CD4-positive, alpha-beta T cell treated with Interleukin-15 for 4 hours (primary cell): ENCODE results near the gene PLG.
A peak's percentile ranks its signal among the peaks of the same experiment; 100 is the strongest.
"Not testable (repeated sequence)": the region's sequence is repeated elsewhere in the genome, so short reads cannot be mapped to it uniquely, and the experiment has no call there.

Experiments
- DNase-seq: peaks from one replicate; pipeline ENCODE4 v3.0.0-alpha.2; 2020; ENCODE audit warnings: low spot score

PLG gene

DNA sequence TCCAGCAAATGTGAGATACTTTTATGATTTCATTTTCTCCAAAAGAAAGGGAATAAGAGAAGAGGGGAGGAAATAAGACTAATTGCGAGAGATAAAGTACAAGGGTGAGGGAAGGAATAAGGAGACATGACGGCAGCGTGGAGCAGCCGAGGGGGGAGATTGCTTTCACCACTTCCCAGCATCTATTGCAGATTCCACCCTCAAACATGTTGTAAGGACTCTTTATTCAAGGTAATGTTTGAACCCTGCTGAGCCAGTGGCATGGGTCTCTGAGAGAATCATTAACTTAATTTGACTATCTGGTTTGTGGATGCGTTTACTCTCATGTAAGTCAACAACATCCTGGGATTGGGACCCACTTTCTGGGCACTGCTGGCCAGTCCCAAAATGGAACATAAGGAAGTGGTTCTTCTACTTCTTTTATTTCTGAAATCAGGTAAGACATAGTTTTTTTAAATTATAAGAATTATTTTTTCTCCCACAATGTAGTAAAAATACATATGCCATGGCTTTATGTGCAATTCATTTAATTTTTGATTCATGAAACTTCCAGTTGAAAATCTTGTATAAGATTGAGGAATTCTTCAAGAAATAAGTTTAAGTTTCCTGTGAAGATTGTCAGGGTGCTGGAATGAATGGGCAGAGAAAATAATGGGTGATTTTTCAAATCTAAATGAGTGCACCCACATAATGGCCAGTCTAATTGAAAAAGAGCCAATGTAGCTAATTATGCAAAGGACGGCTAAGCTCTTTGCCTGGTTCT, at the start of gene PLG:
Gene PLG (plus strand): TSS at position 327 of the 763 bp plus-strand sequence. CDS start 61 bp downstream, at position 388.
- not testable (repeated sequence) for DNase-seq

DNA sequence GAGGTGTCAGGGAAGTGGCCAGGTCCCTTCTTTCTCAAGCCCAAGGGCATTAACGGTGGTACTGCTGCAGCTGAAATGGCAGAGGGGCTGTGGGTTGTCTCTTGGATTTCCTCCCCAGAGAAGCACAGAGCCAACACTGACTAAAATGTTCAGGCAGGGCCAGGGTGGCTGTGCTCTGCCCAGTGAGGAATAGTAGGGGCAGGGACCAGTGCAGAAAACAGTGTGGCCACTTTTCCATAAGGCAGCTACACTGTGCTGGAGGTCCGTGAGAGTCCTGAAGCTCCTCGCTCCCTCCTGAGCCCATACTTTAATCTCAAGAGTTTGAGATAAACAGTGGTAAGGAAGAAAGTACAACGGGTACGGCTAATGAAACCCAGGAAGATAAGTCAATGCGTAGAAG, 42.5 kb upstream of the PLG start:
- no peak for DNase-seq

DNA sequence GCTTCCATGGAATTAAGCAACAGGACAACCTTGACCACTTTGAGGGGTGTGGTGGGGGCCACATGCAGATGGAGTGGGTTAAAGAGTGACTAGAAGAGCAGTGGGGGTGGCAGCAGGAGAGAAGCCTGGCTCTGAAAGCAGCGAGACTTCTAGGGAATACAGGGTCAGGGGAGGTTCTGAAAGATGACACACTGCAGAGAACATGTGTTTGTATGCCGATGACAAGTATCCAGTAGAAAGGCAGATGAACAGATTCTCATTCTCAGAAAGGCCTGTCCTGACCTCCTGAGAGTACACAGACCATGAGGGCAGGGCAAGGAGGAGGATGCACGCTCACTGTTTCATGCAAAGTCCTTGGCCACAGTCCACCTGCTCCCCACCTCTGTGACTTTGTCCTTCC, 40.8 kb upstream of the PLG start:
- DNase-seq: no peak

DNA sequence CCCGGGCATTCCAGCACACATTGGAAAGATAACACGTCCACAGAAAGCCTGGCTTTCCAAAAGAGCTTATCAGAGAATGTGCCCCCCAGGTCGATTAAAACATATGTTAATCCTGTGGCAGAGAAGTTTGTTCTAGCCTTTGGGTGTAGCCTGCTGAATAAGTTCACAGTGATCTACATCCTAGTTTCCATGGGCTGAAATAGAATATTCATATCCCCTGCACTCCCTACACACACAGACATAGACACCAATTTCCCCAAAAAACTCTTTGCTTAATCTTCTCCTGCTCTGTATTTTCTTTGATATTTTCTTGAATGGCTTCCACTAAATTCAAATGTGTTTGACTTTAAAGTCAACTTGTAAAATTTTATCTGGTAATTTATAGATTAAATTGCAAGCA, 39.6 kb upstream of the PLG start:
- no peak for DNase-seq

DNA sequence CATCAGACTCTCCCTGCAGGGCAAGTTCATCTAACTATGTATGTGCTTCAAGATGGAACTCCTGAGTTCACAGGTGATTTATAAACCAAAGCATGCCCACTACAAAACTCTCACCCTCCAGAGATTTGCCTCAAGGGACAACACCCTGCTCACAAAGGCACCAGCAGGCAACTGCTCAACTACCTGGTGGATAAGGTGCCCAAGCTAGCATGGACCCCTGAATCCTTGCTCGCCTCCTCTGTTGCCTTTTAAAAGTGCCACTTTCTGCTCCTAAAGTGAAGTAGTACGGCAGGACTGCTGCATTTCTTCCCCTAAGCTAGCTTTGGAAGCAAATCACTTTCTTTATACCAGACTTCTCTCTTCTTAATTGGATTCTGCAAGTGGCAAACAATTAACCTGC, 39.2 kb upstream of the PLG start:
- DNase-seq: no peak

DNA sequence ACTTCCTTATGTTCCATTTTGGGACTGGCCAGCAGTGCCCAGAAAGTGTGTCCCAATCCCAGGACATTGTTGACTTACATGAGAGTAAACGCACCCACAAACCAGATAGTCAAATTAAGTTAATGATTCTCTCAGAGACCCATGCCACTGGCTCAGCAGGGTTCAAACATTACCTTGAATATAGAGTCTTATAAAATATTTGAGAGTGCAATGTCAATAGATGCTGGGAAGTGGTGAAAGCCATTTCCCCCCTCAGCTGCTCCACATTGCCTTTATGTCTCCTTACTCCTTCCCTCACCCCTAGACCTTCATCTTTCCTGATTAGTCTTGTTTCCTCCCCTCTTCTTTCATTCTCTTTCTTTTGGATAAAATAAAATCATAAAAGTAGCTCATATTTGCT, 37.8 kb upstream of the PLG start, which contains the start of gene LPA:
Gene LPA (minus strand): TSS at position 78 of the 400 bp plus-strand sequence. CDS start 61 bp downstream, at position 17.
- not testable (repeated sequence) for DNase-seq

DNA sequence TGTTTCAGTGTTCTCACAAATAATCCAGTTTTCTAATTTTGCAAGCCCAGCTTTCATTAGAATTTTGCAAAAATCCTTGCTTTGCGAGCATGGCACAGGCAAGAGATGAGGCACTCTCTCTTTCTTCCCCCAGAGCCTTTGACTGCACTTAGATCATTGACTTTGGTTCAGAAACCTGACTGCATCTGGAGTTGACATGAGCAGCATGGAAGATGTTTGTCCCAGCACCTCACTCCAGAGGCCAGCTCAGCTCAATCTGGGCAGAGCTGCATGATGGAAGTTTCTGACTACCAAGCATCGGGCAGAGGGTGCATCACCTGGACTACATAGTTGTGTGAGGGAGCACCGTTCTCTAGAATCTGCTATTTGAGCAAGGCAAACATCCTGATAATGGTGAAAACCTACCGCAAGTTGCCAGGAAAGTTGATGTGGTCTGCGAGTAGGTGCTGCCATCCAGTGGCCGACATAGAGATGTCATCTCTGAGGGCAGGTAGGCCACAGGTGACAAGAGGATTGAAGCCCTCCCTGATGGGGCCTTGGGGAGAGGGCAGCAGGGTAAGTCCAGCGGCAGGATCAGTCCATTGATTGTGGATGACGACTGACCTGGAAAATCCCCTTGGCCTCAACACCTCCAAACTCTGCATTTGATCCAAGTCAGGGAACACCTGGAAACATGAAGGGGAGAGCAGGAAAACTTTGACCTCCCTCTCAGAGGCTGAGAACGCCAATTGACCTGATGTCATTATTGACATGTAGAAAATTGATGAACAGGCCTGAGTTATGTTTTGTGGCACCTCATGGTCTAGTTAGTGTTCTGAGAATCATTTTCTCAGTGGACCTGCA, 34.2 kb upstream of the PLG start:
- DNase-seq: peak; percentile 9

DNA sequence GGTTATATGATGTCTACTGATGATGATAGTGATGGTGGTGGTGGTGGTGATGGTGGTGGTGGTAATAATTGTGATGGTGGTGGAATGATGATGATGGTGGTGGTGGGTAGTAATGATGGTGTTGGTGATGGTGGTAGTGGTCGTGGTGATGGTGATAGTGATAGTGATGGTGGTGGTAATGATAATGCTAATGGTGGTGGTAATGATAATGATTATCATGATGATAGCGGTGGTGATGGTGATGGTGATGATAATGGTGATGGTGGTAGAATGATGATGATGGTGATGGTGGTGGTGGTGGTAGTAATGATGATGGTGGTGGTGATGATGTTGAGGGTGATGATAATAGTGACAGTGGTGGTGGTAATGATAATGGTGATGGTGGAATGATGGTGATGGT, 33.5 kb upstream of the PLG start:
- no peak for DNase-seq

DNA sequence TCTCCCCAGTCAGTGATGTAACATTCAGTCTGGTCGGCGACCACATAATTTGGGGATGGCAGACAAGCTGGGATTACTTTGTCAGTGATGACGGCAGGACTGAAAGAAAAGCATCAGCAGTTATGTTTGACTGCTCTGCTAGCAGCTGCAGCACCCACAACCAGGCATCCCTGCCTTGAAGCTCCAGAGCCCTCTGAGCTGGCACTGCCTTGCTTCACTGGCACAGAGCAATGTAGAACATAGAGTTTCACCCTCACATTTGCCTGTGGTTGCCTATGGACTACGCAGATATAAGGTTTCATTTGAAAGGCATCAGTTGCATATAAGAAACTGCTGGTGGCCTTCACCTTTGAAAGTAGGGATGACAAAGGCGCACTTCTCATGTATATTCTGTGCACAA, 25.6 kb upstream of the PLG start:
- not testable (repeated sequence) for DNase-seq

DNA sequence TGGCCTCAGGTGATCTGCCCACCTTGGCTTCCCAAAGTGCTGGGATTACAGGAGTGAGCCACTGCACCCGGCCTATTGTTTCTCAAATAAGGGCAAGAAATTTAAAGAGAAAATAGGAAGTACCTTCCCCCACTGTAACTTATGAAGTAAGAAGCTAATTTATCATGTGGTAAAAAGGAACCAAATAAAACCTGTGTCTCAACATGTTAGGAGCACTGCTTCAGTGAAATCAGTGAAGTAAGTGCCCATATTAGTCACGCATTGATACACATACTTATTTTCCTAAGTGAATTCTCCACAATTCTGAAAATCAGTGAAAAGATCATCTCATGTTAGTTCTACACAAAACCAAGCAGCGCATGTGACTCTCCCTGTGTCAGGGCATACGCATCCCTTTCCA, 23.8 kb upstream of the PLG start:
- DNase-seq: no peak

DNA sequence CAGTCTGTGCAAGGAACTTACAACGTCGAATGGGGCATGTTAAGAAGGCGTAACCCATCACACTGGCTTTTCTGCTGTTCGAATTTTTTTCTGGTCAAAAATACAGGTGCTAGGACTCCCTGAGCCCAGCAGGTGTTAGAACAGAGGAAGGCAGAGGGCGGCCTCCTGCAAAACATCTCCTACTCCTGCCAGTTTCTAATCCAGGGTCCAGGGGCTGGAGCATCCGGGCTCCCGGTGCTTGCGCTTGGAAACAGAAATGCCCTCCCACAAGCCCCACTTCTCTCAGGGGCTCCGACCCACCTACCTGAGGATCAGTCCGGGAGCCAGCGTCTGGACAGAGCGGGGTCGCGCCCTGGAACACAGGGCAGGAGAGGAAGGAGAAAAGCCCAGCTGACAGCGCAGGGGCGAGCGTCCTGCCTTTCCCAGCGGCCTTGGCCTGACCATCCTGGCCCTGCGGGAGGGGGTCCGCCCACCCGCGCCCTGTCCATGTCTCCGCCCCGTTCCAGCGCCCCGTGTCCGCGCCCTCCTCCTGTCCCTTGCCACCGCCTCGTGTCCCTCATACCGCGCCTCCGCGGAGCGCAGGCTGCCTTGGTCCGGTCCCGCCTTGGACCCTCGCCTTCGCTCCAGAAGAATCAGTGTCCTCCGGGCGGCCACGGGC, 23.2 kb upstream of the PLG start:
- no peak for DNase-seq

DNA sequence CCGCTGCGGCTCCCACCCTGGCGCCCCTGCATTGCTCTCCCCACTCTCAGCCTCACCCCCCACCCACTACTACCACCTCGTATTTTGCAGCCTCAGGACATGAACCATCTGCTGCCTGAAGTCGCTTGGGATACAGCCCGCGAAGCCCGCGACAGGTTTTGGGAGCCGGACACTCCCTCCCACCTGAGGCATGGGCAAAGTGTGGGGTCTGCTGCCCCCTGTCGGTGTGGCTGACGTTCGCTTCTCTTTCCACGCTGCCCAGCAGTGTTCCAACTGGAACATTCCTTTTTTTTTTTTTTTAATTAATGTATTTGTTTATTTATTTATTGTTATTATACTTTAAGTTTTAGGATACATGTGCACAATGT, 22.7 kb upstream of the PLG start:
- no peak for DNase-seq

DNA sequence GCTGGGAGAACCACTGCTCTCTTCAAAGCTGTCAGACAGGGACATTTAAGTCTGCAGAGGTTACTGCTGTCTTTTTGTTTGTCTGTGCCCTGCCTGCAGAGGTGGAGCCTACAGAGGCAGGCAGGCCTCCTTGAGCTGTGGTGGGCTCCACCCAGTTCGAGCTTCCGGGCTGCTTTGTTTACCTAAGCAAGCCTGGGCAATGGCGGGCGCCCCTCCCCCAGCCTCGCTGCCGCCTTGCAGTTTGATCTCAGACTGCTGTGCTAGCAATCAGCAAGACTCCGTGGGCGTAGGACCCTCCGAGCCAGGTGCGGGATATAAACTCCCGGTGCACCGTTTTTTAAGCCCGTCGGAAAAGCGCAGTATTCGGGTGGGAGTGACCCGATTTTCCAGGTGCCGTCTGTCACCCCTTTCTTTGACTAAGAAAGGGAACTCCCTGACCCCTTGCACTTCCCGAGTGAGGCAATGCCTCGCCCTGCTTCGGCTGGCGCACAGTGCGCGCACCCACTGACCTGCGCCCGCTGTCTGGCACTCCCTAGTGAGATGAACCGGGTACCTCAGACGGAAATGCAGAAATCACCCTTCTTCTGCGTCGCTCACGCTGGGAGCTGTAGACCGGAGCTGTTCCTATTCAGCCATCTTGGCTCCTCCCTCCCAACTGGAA, 16.8 kb upstream of the PLG start:
- DNase-seq: not testable (repeated sequence)

DNA sequence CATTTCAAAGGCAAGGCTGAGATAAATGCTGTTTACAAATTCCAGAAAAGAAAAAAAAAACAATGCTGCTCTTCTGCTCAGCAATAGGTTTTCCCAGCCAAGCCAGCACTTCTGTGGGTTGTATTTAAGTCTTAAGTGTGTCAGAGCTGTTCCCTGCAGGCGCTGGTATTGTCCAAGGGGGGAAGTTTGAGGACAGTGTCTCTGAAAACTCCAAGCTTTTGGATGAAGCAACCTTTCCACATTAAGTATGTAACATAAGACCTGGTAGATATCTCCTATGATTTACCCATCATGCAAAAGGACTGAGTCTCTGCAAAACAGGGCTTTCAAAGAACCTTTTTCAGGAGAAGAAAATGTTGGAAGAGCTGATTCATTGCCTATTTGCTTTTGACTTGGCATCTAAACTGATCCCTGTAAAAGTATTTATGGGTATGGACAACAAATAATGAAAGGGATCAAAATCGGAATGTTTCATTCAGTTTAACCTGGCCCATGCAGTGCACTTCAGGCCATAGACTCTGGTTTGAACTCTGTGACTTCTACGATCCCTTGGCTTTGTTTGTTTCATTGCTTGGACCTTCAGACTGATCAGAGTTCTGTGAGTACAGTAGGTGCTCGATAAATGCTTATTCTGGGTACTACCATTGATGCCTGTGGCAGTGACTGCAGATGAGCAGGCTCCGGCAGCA, 16.1 kb upstream of the PLG start:
- DNase-seq: no peak

DNA sequence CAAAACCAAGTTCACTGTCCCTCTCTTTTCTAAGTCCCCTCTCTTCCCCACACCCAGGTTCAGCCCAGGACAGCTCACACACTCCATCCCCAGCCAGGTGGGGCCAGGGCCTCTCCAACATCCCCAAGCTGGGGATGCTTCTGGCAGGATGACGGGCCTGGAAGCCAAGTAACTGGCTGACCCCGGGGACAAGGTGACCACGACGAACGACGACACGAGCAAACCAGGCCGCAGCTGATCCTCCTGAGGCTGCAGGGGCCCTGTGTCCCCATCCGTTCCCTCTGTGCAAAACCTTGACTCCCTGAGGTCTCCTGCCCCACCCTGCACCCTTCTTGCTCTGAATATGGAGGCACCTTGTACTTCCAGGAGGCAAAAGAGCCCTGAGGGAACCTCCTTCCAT, 11.6 kb upstream of the PLG start:
- no peak for DNase-seq

DNA sequence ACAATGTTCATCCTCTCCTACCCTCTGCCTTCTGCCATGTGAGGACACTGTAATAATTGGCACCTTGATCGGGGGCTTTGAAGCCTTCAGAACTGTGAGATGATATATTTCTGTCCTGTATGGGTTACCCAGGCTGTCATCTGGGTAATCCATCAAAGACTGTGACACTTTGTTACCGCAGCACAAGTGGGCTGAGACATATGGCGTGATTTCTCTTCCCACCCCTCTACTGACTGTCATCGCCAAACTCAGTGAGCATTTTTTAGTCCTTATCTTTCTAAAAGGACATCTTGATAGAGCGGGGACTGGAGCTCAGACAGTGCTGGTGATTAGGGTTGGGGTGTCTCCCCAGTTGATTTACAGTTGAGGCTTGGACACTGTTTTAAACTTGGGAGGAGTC, 10.4 kb upstream of the PLG start:
- no peak for DNase-seq

DNA sequence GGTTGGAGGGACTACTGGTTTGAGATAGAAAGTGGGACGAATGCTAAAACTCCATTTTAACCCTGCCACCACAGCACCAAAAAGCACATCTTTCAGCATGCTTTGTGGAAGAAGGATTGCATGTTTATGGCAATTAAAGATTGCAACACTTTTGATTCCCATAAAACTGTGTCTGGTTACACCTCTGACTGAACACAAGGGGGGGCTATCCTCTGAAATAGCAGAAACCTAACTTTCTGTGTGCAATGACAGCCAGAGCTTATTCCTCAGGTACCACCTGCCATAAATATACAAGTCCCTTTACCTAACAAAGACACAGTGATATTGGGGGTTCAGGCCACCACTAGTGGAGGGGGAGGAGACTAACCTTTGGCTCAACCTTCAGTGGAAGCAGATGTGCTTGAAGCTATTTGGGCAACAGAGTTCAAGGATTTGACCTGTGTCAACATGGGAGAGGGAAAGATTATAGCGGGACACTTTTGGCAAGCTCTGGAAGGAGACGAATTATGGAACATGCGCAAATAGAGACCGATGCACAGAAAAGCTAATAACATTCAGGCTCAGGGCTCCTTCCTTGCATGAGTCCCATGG, 9.6 kb upstream of the PLG start:
- no peak for DNase-seq

DNA sequence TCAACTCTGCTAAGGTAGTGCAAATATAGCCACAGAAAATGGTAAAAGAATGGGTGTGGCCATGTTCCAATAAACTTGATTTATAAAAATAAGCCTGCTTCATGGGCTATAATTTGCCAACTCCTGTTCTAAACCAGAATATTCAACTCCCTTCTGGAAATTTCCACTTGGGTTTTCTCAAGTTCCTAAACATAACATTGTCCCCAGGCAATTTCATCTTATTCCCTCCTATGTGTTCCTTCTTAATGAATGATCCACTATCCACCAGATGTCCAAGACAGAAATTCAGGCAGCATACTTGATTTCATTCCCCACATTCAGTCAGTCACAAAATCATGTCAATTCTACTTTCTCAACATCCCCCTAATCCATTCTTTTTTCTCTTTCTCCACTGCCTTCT, 7.0 kb upstream of the PLG start:
- DNase-seq: not testable (repeated sequence)

DNA sequence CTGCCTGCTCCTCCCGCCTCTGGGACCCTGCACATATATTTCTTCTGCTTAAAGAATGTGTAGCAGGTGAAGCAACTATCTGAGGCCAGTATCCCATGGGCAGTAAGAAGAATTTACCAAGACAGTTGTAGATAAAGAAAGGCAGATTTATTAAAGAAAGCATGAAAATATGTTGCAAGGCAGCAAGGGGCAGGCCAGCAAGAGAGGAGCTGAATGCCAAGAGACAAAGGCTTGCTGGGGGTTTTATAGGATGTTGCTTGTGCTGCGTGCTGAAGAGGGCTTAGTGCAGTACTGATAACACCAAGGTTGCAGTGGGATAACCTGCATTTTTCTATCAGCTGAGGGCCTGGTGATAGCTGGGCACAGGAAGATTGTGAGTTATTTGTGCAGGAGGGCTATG, 6.4 kb upstream of the PLG start:
- not testable (repeated sequence) for DNase-seq

DNA sequence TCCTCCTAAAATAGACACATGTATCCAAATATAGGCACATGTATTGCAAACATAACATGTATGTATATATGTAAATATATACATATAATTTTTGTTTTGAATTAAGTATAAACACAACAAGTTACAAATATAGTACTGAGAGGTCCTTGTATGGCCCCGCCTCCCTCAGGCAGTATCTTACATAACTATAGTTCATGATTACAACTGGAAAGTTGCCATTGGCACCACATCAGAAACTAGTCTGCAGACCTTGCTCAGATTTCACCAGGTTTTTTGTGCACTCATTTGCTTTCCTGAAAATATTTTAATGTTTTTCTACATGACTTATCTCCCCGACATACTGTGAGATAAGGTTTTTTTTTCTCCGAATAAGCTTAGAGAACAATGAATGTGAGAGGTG, 5.2 kb upstream of the PLG start:
- not testable (repeated sequence) for DNase-seq

DNA sequence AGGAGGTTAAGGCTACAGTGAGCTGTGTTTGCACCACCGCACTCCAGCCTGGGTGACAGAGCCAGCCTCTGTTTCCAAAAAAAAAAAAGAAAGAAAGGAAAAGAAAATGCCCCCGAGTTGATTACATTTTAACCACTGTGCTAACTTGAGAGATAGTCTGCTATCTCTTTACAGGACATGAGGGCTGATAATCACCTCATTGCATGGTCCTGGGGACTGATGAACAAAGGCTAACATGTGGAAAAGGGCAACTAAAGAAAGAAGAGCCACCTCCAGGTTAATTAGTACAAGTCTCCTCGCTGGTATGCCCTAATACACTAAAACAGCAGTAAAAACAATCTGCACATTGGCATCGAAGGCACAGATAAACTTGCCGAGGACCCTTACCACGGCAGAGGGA, 4.2 kb upstream of the PLG start:
- DNase-seq: no peak
